Neural progenitor cell (in vitro differentiated cells): ENCODE data around the gene AMBRA1. TPM values are rescaled to one million over a fixed set of nuclear protein-coding genes. Genes with fewer than 3 reads are reported as not detected.
A peak's percentile ranks its signal among the peaks of the same experiment; 100 is the strongest.

ENCODE experiments used
- DNase-seq: peaks from one replicate; pipeline ENCODE4 v3.0.0-alpha.2; 2016; ENCODE audit warnings: low spot score
- H2AFZ ChIP-seq: fragments of 200-600 bp; sonication (generic); replicated peaks from 2 replicates; pipeline ENCODE4 v1.6.1; 2016; ENCODE audit warnings: antibody characterized with exemption
- H3F3A ChIP-seq: fragments of 200-600 bp; sonication (generic); 2 replicates; pipeline ENCODE4 v1.6.1; 2016; ENCODE audit warnings: antibody characterized with exemption, low read depth
- H3K27ac ChIP-seq: fragments of 200-600 bp; sonication (generic); 2 replicates; pipeline ENCODE4 v1.5.1; 2016; ENCODE audit warnings: mild to moderate bottlenecking
- H3K27me3 ChIP-seq: fragments of 200-600 bp; sonication (generic); 2 replicates; pipeline ENCODE4 v1.6.1; 2016; ENCODE audit warnings: mild to moderate bottlenecking, moderate library complexity
- H3K36me3 ChIP-seq: fragments of 200-600 bp; sonication (generic); 2 replicates; pipeline ENCODE4 v1.5.1; 2016
- H3K4me1 ChIP-seq: fragments of 200-600 bp; sonication (generic); 2 replicates; pipeline ENCODE4 v1.6.1; 2016; ENCODE audit warnings: mixed run types
- H3K4me2 ChIP-seq: fragments of 200-600 bp; sonication (generic); 2 replicates; pipeline ENCODE4 v1.6.1; 2016
- H3K4me3 ChIP-seq: fragments of 200-600 bp; sonication (generic); 2 replicates; pipeline ENCODE4 v1.5.1; 2016
- H3K79me2 ChIP-seq: fragments of 200-600 bp; sonication (generic); 2 replicates; pipeline ENCODE4 v1.6.1; 2016; ENCODE audit warnings: low read depth
- H3K9ac ChIP-seq: fragments of 200-600 bp; sonication (generic); 2 replicates; pipeline ENCODE4 v1.6.1; 2016
- H3K9me3 ChIP-seq: fragments of 200-600 bp; sonication (generic); 2 replicates; pipeline ENCODE4 v1.5.1; 2016; ENCODE audit warnings: low read depth
- H4K20me1 ChIP-seq: fragments of 200-600 bp; sonication (generic); 2 replicates; pipeline ENCODE4 v1.6.1; 2016; ENCODE audit warnings: low read depth
- H3K27ac Mint-ChIP-seq: 3 replicates; pipeline ENCODE4 v1.8.0; 2021; ENCODE audit warnings: mixed read lengths
- H3K27me3 Mint-ChIP-seq: 2 replicates; pipeline ENCODE4 v1.8.0; 2022; ENCODE audit warnings: low read depth, mild to moderate bottlenecking, inconsistent platforms, moderate library complexity, mixed read lengths; ENCODE audit not compliant: insufficient read depth
- H3K36me3 Mint-ChIP-seq: 3 replicates; pipeline ENCODE4 v1.8.0; 2021; ENCODE audit warnings: mixed read lengths
- H3K4me1 Mint-ChIP-seq: 3 replicates; pipeline ENCODE4 v1.8.0; 2021; ENCODE audit warnings: mixed read lengths
- H3K4me3 Mint-ChIP-seq: 3 replicates; pipeline ENCODE4 v1.8.0; 2021; ENCODE audit warnings: mild to moderate bottlenecking, moderate library complexity, mixed read lengths
- H3K9me3 Mint-ChIP-seq: 3 replicates; pipeline ENCODE4 v1.8.0; 2020; ENCODE audit warnings: mixed read lengths
- EZH2 ChIP-seq: fragments of 200-600 bp; sonication (generic); IDR thresholded peaks from 2 replicates; pipeline ENCODE4 v1.6.1; 2017; ENCODE audit warnings: antibody characterized with exemption, mild to moderate bottlenecking, moderate library complexity
- EZH2phosphoT487 ChIP-seq: fragments of 200-600 bp; sonication (generic); IDR thresholded peaks from 2 replicates; pipeline ENCODE4 v1.6.1; 2017; ENCODE audit warnings: antibody characterized with exemption
- total RNA-seq: library from RNA; depleted of rRNA; stranded (reverse); fragments of >200 nt; gene quantifications from 2 replicates; pipeline ENCODE4 v1.2.3, GENCODE V29; 2015; ENCODE audit warnings: low replicate concordance
- TF ChIP-seq, protein P1 (sequence below): fragments of 200-600 bp; sonication (generic); IDR thresholded peaks from 2 replicates; pipeline ENCODE4 v1.5.1; 2017; ENCODE audit warnings: antibody characterized with exemption, mild to moderate bottlenecking

AMBRA1 gene
- total RNA-seq, 1 donor from 2014 or later, result 20.7 TPM

DNA sequence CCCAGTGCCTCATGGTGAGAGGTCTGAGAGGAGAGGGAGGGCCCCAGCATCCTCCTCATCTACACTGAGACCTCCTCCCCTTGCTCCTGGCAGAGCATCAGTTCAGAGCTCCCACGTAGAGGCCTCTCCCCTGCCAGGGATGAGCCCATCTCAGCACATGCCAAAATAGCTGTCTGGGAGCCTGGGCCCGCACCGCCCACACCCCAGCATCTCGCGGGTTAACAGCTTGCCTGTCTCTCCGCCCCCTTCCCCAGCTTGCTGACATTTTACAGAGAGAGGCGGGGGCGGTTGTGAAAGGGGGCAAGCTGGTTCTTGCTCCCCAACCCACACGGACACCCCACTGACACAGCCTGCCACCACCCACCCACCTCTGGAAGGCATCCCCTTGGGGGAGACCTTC, 240.1 kb downstream of the AMBRA1 start:
- H3K27ac Mint-ChIP-seq, result no peak overlapping the region
- H3K9ac ChIP-seq, result no peak overlapping the region
- H3K9me3 ChIP-seq, result no peaks in the 10 kb centered on the region
- H3K4me1 ChIP-seq, result peaks cover 33% of the 10 kb centered on the region
- H3F3A ChIP-seq, result peaks cover 17% of the 10 kb centered on the region
- H3K4me3 ChIP-seq, result no peak overlapping the region
- H3K79me2 ChIP-seq, result peaks cover 79% of the 10 kb centered on the region
- TF ChIP-seq, protein P1, sequence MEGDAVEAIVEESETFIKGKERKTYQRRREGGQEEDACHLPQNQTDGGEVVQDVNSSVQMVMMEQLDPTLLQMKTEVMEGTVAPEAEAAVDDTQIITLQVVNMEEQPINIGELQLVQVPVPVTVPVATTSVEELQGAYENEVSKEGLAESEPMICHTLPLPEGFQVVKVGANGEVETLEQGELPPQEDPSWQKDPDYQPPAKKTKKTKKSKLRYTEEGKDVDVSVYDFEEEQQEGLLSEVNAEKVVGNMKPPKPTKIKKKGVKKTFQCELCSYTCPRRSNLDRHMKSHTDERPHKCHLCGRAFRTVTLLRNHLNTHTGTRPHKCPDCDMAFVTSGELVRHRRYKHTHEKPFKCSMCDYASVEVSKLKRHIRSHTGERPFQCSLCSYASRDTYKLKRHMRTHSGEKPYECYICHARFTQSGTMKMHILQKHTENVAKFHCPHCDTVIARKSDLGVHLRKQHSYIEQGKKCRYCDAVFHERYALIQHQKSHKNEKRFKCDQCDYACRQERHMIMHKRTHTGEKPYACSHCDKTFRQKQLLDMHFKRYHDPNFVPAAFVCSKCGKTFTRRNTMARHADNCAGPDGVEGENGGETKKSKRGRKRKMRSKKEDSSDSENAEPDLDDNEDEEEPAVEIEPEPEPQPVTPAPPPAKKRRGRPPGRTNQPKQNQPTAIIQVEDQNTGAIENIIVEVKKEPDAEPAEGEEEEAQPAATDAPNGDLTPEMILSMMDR, result no peak
- TF ChIP-seq EZH2 (no peak), EZH2phosphoT487 (no peak)
- H3K4me2 ChIP-seq, result peak overlapping the region; percentile 15
- H4K20me1 ChIP-seq, result peaks cover 49% of the 10 kb centered on the region
- no peaks in the 10 kb centered on the region for H3K36me3 Mint-ChIP-seq
- H3K27me3 ChIP-seq, result no peaks in the 10 kb centered on the region
- no peaks in the 10 kb centered on the region for H3K36me3 ChIP-seq
- peaks cover 11% of the 10 kb centered on the region for H3K27me3 Mint-ChIP-seq
- no peaks in the 10 kb centered on the region for H3K9me3 Mint-ChIP-seq
- no peak for DNase-seq
- H3K4me3 Mint-ChIP-seq, result no peak overlapping the region
- no peak overlapping the region for H2AFZ ChIP-seq
- no peak overlapping the region for H3K27ac ChIP-seq
- H3K4me1 Mint-ChIP-seq, result peaks cover 47% of the 10 kb centered on the region

DNA sequence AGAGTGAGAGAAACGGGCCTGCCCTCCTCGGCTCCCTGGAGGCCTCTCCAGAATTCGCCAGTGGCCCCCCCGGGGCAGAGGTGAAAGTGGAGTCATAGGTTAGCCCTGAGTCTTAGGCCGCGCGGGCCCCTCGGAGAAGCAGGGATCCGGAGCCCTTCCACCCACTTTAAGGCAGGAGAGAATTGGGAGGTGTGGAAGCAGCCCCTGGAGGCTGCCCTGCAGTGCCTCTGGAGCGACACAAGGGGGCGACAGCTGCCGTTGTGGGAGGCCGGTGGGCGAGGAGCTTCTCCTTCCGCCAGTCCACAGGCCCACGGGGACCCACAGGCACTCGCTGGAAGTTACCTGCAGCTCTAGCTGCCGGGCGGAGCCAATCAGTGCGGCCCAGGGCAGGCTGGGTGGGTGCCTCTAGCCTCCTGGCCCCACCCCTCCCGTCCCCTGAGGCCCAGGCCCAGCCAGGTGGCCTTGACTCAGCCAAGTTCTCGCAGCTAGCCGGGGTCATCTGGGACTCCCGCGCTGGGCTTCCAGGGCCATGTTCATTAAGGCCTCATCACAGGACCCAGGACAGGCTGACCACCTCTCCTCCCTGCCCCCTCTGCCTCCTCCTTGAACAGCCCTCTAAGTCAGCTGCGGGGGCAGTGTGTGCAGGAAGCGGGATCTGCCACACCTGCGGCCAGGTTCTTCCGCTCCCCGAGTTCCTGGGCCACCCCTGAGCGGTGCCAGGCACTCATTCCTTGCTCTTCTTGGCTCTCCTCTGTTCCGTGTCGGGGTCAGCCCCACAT, 241.6 kb downstream of the AMBRA1 start:
- Histone ChIP-seq H3K36me3 (no peaks in the 10 kb centered on the region), H3K4me3 (no peak overlapping the region), H3K79me2 (peaks cover 78% of the 10 kb centered on the region), H3K4me2 (peak overlapping the region; percentile 35), H3K27me3 (no peaks in the 10 kb centered on the region), H3K9me3 (no peaks in the 10 kb centered on the region), H3K4me1 (peaks cover 36% of the 10 kb centered on the region), H4K20me1 (peaks cover 54% of the 10 kb centered on the region), H3F3A (peaks cover 17% of the 10 kb centered on the region), H3K27ac (no peak overlapping the region), H3K9ac (no peak overlapping the region), H2AFZ (no peak overlapping the region)
- Mint-ChIP-seq H3K27me3 (peaks cover 13% of the 10 kb centered on the region), H3K4me1 (peaks cover 53% of the 10 kb centered on the region), H3K9me3 (no peaks in the 10 kb centered on the region), H3K36me3 (no peaks in the 10 kb centered on the region), H3K27ac (no peak overlapping the region), H3K4me3 (peak overlapping the region; percentile 46)
- peak; percentile 71 for DNase-seq
- no peak for TF ChIP-seq EZH2phosphoT487
- TF ChIP-seq, protein P1, result peak; percentile 87

DNA sequence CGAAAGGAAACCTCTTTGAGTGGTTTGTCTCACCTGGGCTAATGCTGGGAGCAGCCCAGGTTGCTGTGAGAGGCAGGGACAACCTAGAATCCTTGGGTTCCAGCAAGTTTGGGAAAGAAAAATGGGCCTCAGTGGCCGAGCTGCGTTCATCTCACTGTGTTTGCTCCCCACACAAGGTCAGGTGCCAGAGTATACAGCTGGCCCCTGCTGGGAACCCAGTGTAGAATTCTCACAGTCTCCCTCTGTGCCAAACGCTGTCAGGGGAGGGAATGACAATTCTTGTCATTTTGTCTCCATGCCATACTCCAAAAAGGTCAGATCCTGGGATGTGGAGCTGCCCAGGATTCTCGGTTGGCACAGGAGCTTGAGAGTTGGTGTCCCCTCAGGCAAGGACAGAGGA, 242.2 kb downstream of the AMBRA1 start:
- H3K4me1 ChIP-seq, result peaks cover 29% of the 10 kb centered on the region
- no peak overlapping the region for H3K9ac ChIP-seq
- TF ChIP-seq EZH2phosphoT487 (no peak), EZH2 (no peak)
- TF ChIP-seq, protein P1, result no peak
- H2AFZ ChIP-seq, result no peak overlapping the region
- H3K9me3 Mint-ChIP-seq, result peaks cover 3% of the 10 kb centered on the region
- no peak for DNase-seq
- H3K36me3 ChIP-seq, result no peaks in the 10 kb centered on the region
- H3K79me2 ChIP-seq, result peaks cover 76% of the 10 kb centered on the region
- H3K27ac ChIP-seq, result no peak overlapping the region
- no peak overlapping the region for H3K4me3 ChIP-seq
- H3K27ac Mint-ChIP-seq, result no peak overlapping the region
- no peaks in the 10 kb centered on the region for H3K36me3 Mint-ChIP-seq
- H3K27me3 ChIP-seq, result peaks cover 4% of the 10 kb centered on the region
- H3K27me3 Mint-ChIP-seq, result peaks cover 17% of the 10 kb centered on the region
- H3K4me1 Mint-ChIP-seq, result peaks cover 53% of the 10 kb centered on the region
- peaks cover 54% of the 10 kb centered on the region for H4K20me1 ChIP-seq
- H3K4me2 ChIP-seq, result peak overlapping the region; percentile 35
- H3F3A ChIP-seq, result peaks cover 16% of the 10 kb centered on the region
- H3K4me3 Mint-ChIP-seq, result peak overlapping the region; percentile 46
- H3K9me3 ChIP-seq, result no peaks in the 10 kb centered on the region
